A549 (cell line): ENCODE results near the gene KDM3A. TPM values are rescaled to one million over a fixed set of nuclear protein-coding genes. Genes with fewer than 3 reads are reported as not detected.
A peak's percentile ranks its signal among the peaks of the same experiment; 100 is the strongest.

Experiments
- ATAC-seq, 2 experiments: fragments of 200-7000 bp in 1 of 2; fragments of >200 bp in 1 of 2; cut with Nextera tagmentation in 1 of 2; cut with Tn5 transposase in 1 of 2; 3 replicates each; pipeline versions ENCODE4 v1.8.0 to v1.9.1; 2018 to 2020; ENCODE audit warnings: mild to moderate bottlenecking in 1 of 2, moderate library complexity in 1 of 2
- CTCF ChIA-PET: fragments of 300-600 bp; sonication (Branson Sonifier 250); formaldehyde crosslinking; extraction: SDS; loops from one replicate; lab custom pipeline; 2021; ENCODE audit warnings: antibody characterized with exemption, inconsistent platforms; lab: Yijun Ruan, JAX
- POLR2A ChIA-PET: fragments of 350-600 bp; formaldehyde crosslinking; extraction: SDS; loops from one replicate; lab custom pipeline; 2021; ENCODE audit warnings: antibody characterized with exemption, inconsistent platforms; lab: Yijun Ruan, JAX
- DNase-seq, 2 experiments: peaks; one replicate each; pipeline versions ENCODE4 v3.0.0 to v3.0.0-alpha.2; 2011 to 2016; ENCODE audit warnings: low read depth in 1 of 2, low spot score in 1 of 2
- FAIRE-seq: peaks from 2 replicates; lab custom pipeline; 2011; peaks lifted over from hg19 to GRCh38; lab: Jason Lieb, UNC
- H3K27ac ChIP-seq, 2 experiments: fragments of >200 bp; sonication (Bioruptor Twin); formaldehyde crosslinking; 3 replicates each; pipeline ENCODE4 v1.5.1; 2016 to 2017
- H3K4me1 ChIP-seq: fragments of >200 bp; sonication (Bioruptor Twin); formaldehyde crosslinking; 3 replicates; pipeline ENCODE4 v1.6.1; 2016
- H3K4me2 ChIP-seq: fragments of >200 bp; sonication (Bioruptor Twin); formaldehyde crosslinking; 3 replicates; pipeline ENCODE4 v1.6.1; 2016
- H3K4me3 ChIP-seq: fragments of >200 bp; sonication (Bioruptor Twin); formaldehyde crosslinking; 3 replicates; pipeline ENCODE4 v1.5.1; 2016
- H3K9me3 ChIP-seq: fragments of >200 bp; sonication (Bioruptor Twin); formaldehyde crosslinking; 3 replicates; pipeline ENCODE4 v1.6.1; 2016
- BCL3 ChIP-seq: fragments of >200 bp; sonication (Bioruptor Twin); formaldehyde crosslinking; IDR thresholded peaks from 3 replicates; pipeline ENCODE4 v1.6.1; 2016
- CEBPB ChIP-seq, 2 experiments: fragments of >200 bp in 1 of 2; sonication (Bioruptor Twin) in 1 of 2; formaldehyde crosslinking in 1 of 2; IDR thresholded peaks; 2 replicates each; pipeline ENCODE4 v1.6.1; 2012 to 2016
- EHF ChIP-seq: fragments of 250-450 bp; sonication (Bioruptor Pico); IDR thresholded peaks from 2 replicates; pipeline ENCODE4 v1.5.0; 2020; ENCODE audit warnings: mild to moderate bottlenecking
- FOSL2 ChIP-seq, 2 experiments: fragments of 450-650 bp in 1 of 2; fragments of >200 bp in 1 of 2; sonication (Bioruptor Twin) in 1 of 2; formaldehyde crosslinking; IDR thresholded peaks; 2 replicates each; pipeline versions ENCODE4 v1.5.0 to v1.6.1; 2016 to 2020; ENCODE audit warnings: mild to moderate bottlenecking in 1 of 2, moderate library complexity in 1 of 2
- GATA3 ChIP-seq: IDR thresholded peaks from 2 replicates; pipeline ENCODE4 v1.6.1; 2012; ENCODE audit warnings: borderline replicate concordance
- HMGXB4 ChIP-seq: fragments of 250-450 bp; sonication (Bioruptor Pico); IDR thresholded peaks from 2 replicates; pipeline ENCODE4 v1.5.0; 2021; ENCODE audit warnings: mild to moderate bottlenecking, moderate library complexity, borderline replicate concordance
- JUN ChIP-seq, 2 experiments: fragments of >200 bp; sonication (Bioruptor Twin); formaldehyde crosslinking; IDR thresholded peaks; 2 replicates in 1 of 2; 3 replicates in 1 of 2; pipeline ENCODE4 v1.6.1; 2016 to 2017
- MAFK ChIP-seq: fragments of 450-650 bp; IDR thresholded peaks from 2 replicates; pipeline ENCODE4 v1.6.1; 2014; ENCODE audit not compliant: partially characterized antibody
- MAX ChIP-seq: IDR thresholded peaks from 2 replicates; pipeline ENCODE4 v1.6.1; 2012
- MYC ChIP-seq: IDR thresholded peaks from 2 replicates; pipeline ENCODE4 v1.6.1; 2012; ENCODE audit warnings: mild to moderate bottlenecking, inconsistent platforms, low read length, improper control_type of control experiment, borderline replicate concordance
- NR3C1 ChIP-seq: fragments of >200 bp; sonication (Bioruptor Twin); formaldehyde crosslinking; IDR thresholded peaks from 3 replicates; pipeline ENCODE4 v1.6.1; 2017
- RARB ChIP-seq: fragments of 250-450 bp; sonication (Bioruptor Pico); IDR thresholded peaks from 2 replicates; pipeline ENCODE4 v1.8.0; 2021; ENCODE audit warnings: mild to moderate bottlenecking, moderate library complexity
- REST ChIP-seq: fragments of 200-600 bp; sonication (generic); IDR thresholded peaks from 2 replicates; pipeline ENCODE4 v1.6.1; 2016; ENCODE audit warnings: antibody characterized with exemption, mild to moderate bottlenecking, moderate library complexity
- RFX5 ChIP-seq: fragments of 450-650 bp; IDR thresholded peaks from 2 replicates; pipeline ENCODE4 v1.7.1; 2014; ENCODE audit warnings: antibody characterized with exemption, mild to moderate bottlenecking, moderate library complexity
- SREBF2 ChIP-seq: fragments of 450-650 bp; IDR thresholded peaks from 2 replicates; pipeline ENCODE4 v1.6.1; 2014; ENCODE audit warnings: mild to moderate bottlenecking, moderate library complexity
- ZFP36 ChIP-seq: fragments of 450-650 bp; IDR thresholded peaks from 2 replicates; pipeline ENCODE4 v1.6.1; 2014; ENCODE audit warnings: borderline replicate concordance; ENCODE audit not compliant: partially characterized antibody
- WGBS: methylation state at CpG from one replicate; pipeline ENCODE4 v1.1.6; 2017; ENCODE audit errors: missing lambda C conversion rate; 5-methylcytosine and 5-hydroxymethylcytosine counted together
- polyA plus RNA-seq, 4 experiments: library from polyadenylated mRNA; depleted of rRNA in 3 of 4; stranded (reverse); fragments of >200 nt; fragmentation: RNase III in 1 of 4; extraction: RNeasy Plus Mini Kit Qiagen cat#74134 plus additional on column Dnase treatment in 1 of 4; gene quantifications; 2 replicates in 3 of 4; 3 replicates in 1 of 4; pipeline ENCODE4 v1.2.3, GENCODE V29; 2011 to 2017
- TF ChIP-seq, protein P1 (sequence below): fragments of >200 bp; sonication (Bioruptor Twin); formaldehyde crosslinking; IDR thresholded peaks from 3 replicates; pipeline ENCODE4 v1.5.1; 2016
- TF ChIP-seq, protein P2 (sequence below): fragments of >200 bp; sonication (Bioruptor Twin); formaldehyde crosslinking; IDR thresholded peaks from 2 replicates; pipeline ENCODE4 v1.6.1; 2016

The KDM3A gene
- polyA plus RNA-seq, 2 of the 4 experiments (the other 2 are of a cell fraction), result 21.2 to 57.0 TPM

DNA sequence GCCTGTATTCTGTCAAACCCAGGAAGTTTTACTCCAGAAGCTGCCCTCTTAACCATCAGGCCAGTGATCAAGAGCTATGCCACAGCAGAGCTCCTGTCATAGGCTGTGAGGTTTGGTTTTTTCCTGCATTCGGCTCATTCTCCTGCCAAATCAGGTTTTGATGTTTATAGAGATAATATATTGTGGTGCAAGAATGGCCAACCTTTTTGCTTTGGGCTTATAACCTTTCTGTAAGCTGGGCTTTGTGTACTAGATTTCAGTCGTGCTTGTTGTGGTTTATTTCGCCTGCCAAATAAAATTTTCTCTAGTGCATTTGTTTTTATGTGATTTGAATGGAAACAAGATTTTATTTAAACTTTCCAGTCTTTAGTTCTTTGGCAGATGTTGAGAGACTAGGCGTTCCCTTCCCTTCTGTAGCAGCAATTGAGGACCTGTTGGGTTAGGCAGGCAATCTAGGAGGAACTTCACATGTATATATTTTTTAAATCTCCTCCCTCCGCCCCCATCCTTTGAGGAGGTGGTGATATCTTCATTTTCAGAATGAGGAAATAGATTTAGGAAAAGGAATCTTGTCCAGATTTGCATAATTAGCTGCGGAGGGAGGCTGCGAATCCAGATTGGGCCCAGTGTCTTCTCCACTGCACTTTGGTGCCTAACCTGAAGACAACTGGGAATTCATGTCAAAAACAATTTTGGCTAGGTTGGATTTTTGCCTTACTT is 2.6 kb downstream of the KDM3A start (continued):
- TF ChIP-seq SREBF2, result no peak

DNA sequence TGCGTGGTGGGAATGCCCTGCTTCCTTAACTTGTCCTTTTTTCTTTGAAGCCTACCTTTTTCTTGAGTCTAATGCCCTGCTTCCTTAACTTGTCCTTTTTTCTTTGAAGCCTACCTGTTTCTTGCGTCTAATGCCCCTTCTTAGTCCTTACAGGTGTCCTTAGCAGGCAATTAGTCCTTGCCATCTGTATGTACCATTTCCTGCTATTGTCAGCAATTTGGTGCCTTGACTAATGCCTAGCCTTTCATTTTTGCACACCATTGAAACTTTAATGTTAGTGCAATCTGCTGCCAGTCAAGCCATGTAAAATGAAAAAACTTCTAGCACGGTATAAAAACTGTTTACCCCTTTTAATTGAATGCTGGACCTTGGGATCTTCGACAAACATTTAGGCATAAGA is 4.3 kb downstream of the KDM3A start:
- Histone ChIP-seq H3K4me1 (peaks cover 11% of the 10 kb centered on the region), H3K27ac (no peak overlapping the region), H3K9me3 (no peaks in the 10 kb centered on the region), H3K4me2 (no peak overlapping the region), H3K4me3 (no peak overlapping the region)
- ChIA-PET POLR2A (no interaction called here), CTCF (no interaction called here)
- no peak for FAIRE-seq
- no peak for DNase-seq
- 90% methylated on average over 4 of the region's 4 CpGs for WGBS
- TF ChIP-seq RFX5, result no peak
- TF ChIP-seq, protein P1, sequence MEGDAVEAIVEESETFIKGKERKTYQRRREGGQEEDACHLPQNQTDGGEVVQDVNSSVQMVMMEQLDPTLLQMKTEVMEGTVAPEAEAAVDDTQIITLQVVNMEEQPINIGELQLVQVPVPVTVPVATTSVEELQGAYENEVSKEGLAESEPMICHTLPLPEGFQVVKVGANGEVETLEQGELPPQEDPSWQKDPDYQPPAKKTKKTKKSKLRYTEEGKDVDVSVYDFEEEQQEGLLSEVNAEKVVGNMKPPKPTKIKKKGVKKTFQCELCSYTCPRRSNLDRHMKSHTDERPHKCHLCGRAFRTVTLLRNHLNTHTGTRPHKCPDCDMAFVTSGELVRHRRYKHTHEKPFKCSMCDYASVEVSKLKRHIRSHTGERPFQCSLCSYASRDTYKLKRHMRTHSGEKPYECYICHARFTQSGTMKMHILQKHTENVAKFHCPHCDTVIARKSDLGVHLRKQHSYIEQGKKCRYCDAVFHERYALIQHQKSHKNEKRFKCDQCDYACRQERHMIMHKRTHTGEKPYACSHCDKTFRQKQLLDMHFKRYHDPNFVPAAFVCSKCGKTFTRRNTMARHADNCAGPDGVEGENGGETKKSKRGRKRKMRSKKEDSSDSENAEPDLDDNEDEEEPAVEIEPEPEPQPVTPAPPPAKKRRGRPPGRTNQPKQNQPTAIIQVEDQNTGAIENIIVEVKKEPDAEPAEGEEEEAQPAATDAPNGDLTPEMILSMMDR, result no peak
- peak; percentile 82 for TF ChIP-seq MAFK
- no peak for TF ChIP-seq MYC
- no peak for ATAC-seq

- no peak for FAIRE-seq
- 85% methylated on average over 2 of the region's 2 CpGs for WGBS
- POLR2A ChIA-PET, result no interaction called here
Observed at GRCh38 chr2:86446060-86446459, 4.9 kb downstream of the KDM3A start.

DNA sequence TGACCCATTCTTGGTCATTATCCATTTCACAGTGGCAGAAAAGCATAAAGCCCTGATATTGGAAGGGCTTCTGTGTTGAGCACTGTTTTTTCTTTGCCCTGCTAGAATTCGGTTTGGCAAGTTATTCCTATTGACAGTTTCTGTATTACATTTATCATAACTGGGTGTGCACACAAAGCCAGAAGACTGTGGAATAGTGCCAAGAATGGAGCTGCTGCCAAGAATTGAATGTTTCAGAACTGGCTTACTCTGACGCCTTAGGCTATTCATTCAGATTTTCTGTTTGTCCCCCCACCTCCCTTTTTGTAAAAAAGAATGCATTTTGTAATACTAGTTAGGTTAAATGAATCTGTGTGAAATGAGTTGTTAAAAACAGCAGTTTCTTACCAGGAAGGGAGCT is 12.7 kb downstream of the KDM3A start:
- ATAC-seq (no peak), DNase-seq (no peak), FAIRE-seq (no peak)
- Histone ChIP-seq H3K4me1 (no peaks in the 10 kb centered on the region), H3K27ac (no peak overlapping the region), H3K4me3 (no peak overlapping the region), H3K9me3 (no peaks in the 10 kb centered on the region), H3K4me2 (no peak overlapping the region)
- no peak for TF ChIP-seq FOSL2 (IDR thresholded peaks at IDR 0.05)
- no peak for TF ChIP-seq FOSL2 (CRISPR knock-in tag; IDR thresholded peaks at IDR 0.05)
- TF ChIP-seq RARB (CRISPR knock-in tag), result no peak
- no peak for TF ChIP-seq REST
- TF ChIP-seq EHF (CRISPR knock-in tag), result no peak
- TF ChIP-seq BCL3, result no peak
- no peak for TF ChIP-seq GATA3
- TF ChIP-seq, protein P2, sequence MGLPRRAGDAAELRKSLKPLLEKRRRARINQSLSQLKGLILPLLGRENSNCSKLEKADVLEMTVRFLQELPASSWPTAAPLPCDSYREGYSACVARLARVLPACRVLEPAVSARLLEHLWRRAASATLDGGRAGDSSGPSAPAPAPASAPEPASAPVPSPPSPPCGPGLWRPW, result no peak
- no peak for TF ChIP-seq HMGXB4 (CRISPR knock-in tag)
- no peak for TF ChIP-seq NR3C1
- no peak for TF ChIP-seq ZFP36
- no peak for TF ChIP-seq MAX
- TF ChIP-seq JUN (IDR thresholded peaks at IDR 0.05), result no peak
- WGBS, result 86% methylated on average over 2 of the region's 2 CpGs
- ChIA-PET POLR2A (interaction anchor here (4.6 kb wide), 1 partner anchor 12 kb away, joined by 43 read pairs; the partner anchor contains the start of gene KDM3A), CTCF (no interaction called here)

More at GRCh38 chr2:86446060-86446459, 4.9 kb downstream of the KDM3A start:
- Histone ChIP-seq H3K4me2 (no peak overlapping the region), H3K27ac (no peak overlapping the region), H3K9me3 (no peaks in the 10 kb centered on the region), H3K4me3 (no peak overlapping the region), H3K4me1 (peaks cover 11% of the 10 kb centered on the region)
- TF ChIP-seq CEBPB (IDR thresholded peaks at IDR 0.05), result no peak
- no peak for TF ChIP-seq GATA3
- CTCF ChIA-PET, result no interaction called here
- ATAC-seq (no peak), DNase-seq (no peak)
